AG09309 (cell line): ENCODE measurements around the gene ARL5C.

ENCODE experiments used
- DNase-seq: peaks from one replicate; pipeline ENCODE4 v3.0.0-alpha.2; 2010; ENCODE audit warnings: low read depth
- H3K4me3 ChIP-seq: 2 replicates; pipeline ENCODE4 v1.5.1; 2011; ENCODE audit warnings: mild to moderate bottlenecking, low read depth, low read length, moderate library complexity; ENCODE audit not compliant: control insufficient read depth
- CTCF ChIP-seq: IDR thresholded peaks from 2 replicates; pipeline ENCODE4 v1.5.1; 2011; ENCODE audit warnings: mild to moderate bottlenecking, low read depth, low read length, inconsistent platforms; ENCODE audit not compliant: insufficient read depth, control insufficient read depth; ENCODE audit errors: missing control alignments

Gene ARL5C

GRCh38 chr17:39165841-39166349 lies at the start of gene ARL5C:
Gene ARL5C (minus strand): TSS chr17:39166161. CDS start chr17:39165760, 401 bp downstream.
- TF ChIP-seq CTCF, result no peak
- H3K4me3 ChIP-seq, result peak within 1 kb of the TSS; percentile 52
- no peak for DNase-seq

- no peak overlapping the region for H3K4me3 ChIP-seq
- DNase-seq, result no peak
- TF ChIP-seq CTCF, result no peak
Observed at GRCh38 chr17:39213852-39214251, 47.9 kb upstream of the ARL5C start.

DNA sequence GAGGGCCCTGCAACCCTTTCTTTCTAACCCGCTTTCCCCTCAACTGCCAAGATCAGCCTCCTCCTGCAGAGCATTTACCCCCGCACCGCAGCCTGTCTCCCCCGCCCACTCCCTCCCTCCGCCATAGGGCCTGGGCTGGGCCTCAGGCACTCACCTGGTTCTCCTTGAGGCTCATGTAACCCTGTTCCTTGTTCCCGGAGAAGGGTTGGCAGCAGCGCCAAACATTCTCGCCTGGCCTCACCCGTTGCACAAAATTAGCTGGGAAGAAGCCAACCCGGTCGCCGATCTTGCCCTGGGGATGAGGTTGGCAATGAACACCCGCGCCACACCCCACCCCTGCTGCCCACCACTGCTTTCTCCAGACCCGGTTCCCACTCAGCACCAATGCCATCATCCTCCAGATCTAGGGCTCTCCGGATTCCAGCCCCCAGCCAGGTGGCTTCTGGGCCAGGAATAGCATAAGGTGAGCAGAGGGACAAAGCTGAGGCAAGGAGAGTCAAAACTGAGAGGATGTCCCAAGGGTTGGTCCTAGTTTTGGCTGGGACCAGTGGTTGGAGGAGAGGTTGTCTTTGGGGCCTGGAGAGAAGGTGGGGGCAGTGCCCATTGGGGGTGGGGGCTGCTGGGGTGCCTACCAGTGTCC lies 47.0 kb upstream of the ARL5C start:
- DNase-seq, result no peak
- no peak for TF ChIP-seq CTCF
- no peak overlapping the region for H3K4me3 ChIP-seq

- no peak for TF ChIP-seq CTCF
- no peak for DNase-seq
- no peak overlapping the region for H3K4me3 ChIP-seq
Observed at GRCh38 chr17:39212195-39212810, 46.3 kb upstream of the ARL5C start.

- H3K4me3 ChIP-seq, result peak overlapping the region; percentile 39
- TF ChIP-seq CTCF, result no peak
Observed at GRCh38 chr17:39210093-39210434, 44.1 kb upstream of the ARL5C start.

GRCh38 chr17:39209317-39210092 lies 43.5 kb upstream of the ARL5C start:
- TF ChIP-seq CTCF, result no peak
- peak overlapping the region; percentile 39 for H3K4me3 ChIP-seq
- no peak for DNase-seq

More at GRCh38 chr17:39210093-39210434, 44.1 kb upstream of the ARL5C start:
- no peak for DNase-seq
